AG04449 (cell line): ENCODE results near the gene SPINK4.

Experiments
- CTCF ChIA-PET: fragments of 350-600 bp; formaldehyde crosslinking; extraction: SDS; loops from one replicate; lab custom pipeline; 2021; ENCODE audit warnings: antibody characterized with exemption; lab: Yijun Ruan, JAX
- POLR2A ChIA-PET: fragments of 400-600, 350-600 bp; formaldehyde crosslinking; extraction: SDS; loops from one replicate; lab custom pipeline; 2020; ENCODE audit warnings: antibody characterized with exemption, inconsistent platforms; lab: Yijun Ruan, JAX
- DNase-seq: peaks from one replicate; pipeline ENCODE4 v3.0.0-alpha.2; 2010; ENCODE audit warnings: low read depth, low spot score
- H3K4me3 ChIP-seq: 2 replicates; pipeline ENCODE4 v1.5.1; 2011; ENCODE audit warnings: low read depth, mild to moderate bottlenecking, control low read depth, low read length
- TF ChIP-seq, protein P1 (sequence below): IDR thresholded peaks from one replicate; pipeline ENCODE4 v1.5.1; 2011; ENCODE audit warnings: mild to moderate bottlenecking, moderate library complexity, low read length, control low read depth, inconsistent platforms; ENCODE audit not compliant: insufficient read depth; ENCODE audit errors: missing control alignments

SPINK4 gene

DNA sequence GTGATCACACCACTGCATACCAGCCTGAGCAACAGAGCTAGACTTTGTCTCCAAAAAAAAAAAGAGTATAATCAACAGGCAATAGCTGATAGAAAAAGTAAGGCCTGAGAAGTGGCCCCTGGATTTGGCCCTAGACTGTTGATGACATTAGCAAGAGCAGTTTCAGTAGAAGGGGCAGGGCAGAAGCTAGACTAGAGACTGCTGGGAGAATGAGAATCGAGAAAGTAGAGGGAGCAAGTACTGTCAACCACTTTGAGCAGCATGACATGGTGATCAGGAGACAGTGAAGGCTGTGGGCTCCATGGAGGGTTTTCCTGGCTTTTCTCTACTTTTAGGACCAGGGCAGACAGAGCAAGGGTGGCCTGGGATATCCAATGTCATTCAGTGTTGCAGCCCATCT, 37.9 kb upstream of the SPINK4 start:
- POLR2A ChIA-PET = no interaction called here
- CTCF ChIA-PET = interaction anchor here (0.6 to 1.9 kb wide), 8 partner anchors 12 to 185 kb away, joined by 3 to 14 read pairs (median 3); no protein-coding TSS in a partner anchor
- no peak overlapping the region for H3K4me3 ChIP-seq
- TF ChIP-seq, protein P1, sequence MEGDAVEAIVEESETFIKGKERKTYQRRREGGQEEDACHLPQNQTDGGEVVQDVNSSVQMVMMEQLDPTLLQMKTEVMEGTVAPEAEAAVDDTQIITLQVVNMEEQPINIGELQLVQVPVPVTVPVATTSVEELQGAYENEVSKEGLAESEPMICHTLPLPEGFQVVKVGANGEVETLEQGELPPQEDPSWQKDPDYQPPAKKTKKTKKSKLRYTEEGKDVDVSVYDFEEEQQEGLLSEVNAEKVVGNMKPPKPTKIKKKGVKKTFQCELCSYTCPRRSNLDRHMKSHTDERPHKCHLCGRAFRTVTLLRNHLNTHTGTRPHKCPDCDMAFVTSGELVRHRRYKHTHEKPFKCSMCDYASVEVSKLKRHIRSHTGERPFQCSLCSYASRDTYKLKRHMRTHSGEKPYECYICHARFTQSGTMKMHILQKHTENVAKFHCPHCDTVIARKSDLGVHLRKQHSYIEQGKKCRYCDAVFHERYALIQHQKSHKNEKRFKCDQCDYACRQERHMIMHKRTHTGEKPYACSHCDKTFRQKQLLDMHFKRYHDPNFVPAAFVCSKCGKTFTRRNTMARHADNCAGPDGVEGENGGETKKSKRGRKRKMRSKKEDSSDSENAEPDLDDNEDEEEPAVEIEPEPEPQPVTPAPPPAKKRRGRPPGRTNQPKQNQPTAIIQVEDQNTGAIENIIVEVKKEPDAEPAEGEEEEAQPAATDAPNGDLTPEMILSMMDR = no peak
- no peak for DNase-seq

DNA sequence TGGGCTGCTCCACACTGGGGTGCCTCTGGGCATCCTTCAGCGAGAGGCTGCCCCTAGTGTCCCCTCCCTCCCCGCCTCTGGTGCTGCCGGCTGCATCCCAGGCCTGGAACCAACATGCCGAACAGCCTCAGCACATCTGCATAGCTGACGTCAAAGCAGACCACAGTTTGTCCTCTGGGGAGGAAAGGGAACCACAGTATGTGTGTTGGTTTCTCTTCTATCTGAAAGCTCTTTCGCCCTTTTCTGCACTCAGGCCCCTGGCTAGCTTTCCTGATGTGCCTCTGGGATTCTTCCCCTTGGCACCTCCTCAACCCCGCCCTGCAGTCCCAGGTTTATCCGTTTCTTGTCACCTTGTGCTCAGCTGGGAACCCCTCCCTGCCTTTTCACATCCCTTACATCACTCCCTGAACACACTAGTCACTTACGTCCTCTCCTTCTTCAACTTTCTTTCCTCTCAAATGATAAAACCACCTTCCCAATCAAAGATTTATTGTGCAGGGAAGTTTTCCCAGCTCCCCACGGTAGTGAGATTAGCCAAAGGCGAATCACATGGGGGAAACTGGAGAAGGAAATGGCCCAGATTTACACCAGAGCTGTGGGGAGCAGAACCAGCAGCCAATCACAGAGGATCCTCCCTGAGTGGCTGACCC, 37.3 kb upstream of the SPINK4 start:
- POLR2A ChIA-PET = interaction anchor here (0.6 to 0.7 kb wide), 2 partner anchors 14 to 85 kb away, joined by 3 read pairs; no protein-coding TSS in a partner anchor
- TF ChIP-seq, protein P1 = no peak
- no peak overlapping the region for H3K4me3 ChIP-seq
- CTCF ChIA-PET = interaction anchor here (0.6 to 1.9 kb wide), 6 partner anchors 9 to 185 kb away, joined by 3 to 8 read pairs (median 4); no protein-coding TSS in a partner anchor
- no peak for DNase-seq

DNA sequence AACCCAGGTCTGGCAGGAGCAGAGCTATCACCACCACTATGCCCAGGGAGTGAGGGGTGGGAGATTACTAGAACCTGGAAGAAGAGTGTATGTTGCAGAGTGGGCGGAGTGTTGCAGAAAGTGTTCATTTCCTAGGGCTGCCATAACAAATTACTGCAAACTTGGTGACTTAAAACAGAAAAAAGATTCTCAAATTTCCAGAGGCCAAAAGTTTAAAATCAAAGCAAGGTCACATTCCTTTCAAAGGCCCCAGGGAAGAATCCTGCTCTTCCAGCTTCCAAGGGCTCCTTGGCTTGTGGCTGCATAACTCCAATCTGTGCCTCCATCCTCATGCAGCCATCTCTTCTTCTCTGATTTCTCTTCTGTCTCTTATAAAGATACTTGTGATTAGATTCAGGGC, 30.6 kb upstream of the SPINK4 start:
- no peak overlapping the region for H3K4me3 ChIP-seq
- TF ChIP-seq, protein P1 = no peak
- ChIA-PET CTCF (no interaction called here), POLR2A (no interaction called here)
- DNase-seq = no peak

DNA sequence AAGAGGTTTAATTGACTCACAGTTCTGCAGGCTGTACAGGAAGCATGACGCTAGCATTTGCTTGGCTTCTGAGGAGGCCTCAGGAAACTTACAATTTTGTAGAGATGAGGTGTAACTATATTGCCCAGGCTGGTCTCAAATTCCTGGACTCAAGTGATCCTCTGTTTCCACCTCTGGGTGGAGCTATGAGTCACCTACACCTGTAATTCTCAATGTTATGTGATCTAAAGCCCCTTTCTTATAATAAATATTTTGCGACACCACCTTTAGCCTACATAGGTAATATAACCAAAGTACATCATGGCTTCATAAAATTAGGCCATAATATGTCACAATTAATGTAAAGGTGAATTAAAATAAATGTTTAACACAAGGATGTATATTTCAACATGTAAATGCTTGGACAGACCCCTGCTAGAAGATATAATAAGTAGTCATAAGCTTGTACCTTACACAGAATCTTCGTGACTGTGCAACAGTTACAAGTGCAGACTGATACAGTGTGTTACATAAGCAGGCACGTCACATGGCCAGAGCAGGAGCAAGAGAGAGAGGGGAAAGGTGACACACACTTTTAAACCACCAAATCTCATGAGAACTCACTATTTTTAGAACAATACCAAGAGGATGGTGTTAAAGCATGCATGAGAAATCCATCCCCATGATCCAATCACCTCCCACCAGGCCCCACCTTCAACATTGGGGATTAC, 29.8 kb upstream of the SPINK4 start:
- CTCF ChIA-PET = no interaction called here
- POLR2A ChIA-PET = no interaction called here

DNA sequence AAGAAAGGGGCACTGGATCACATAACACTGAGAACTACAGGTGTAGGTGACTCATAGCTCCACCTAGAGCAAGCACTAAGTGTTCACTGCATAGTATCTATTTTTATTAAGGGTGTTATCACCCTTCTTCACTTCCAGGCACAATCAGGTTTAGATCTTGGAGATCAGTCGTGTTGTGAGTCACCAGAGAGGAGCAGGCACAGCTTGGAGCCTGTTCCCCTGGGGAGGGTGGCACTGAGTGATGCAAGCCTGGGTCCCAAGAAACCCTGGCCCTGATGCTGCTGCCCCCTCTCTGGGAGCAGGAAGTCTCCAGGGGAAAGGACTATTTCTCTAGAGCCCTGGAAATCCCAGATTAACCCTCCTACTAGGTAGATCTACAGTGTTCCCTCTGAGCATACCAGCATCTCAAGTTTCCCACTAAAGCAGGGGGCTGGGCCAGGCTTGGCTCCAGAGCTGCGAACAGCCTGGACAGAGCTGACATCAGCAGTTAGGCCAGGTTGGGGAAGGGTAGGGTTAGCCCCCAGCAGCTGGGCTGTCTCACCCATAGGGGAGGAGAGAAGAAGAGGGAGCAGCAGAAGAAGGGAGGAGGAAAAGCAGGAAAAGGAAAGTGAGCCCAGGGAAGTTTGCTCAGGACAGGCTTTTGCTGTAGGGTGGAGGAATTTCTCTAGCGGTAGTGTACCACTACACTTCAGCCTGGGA, 28.1 kb upstream of the SPINK4 start:
- DNase-seq = no peak
- no peak overlapping the region for H3K4me3 ChIP-seq
- ChIA-PET CTCF (interaction anchor here (1.0 to 3.8 kb wide), 4 partner anchors 9 to 132 kb away, joined by 3 to 14 read pairs (median 8); no protein-coding TSS in a partner anchor), POLR2A (no interaction called here)
- TF ChIP-seq, protein P1 = no peak

More for the DNA sequence above, 29.8 kb upstream of the SPINK4 start:
- TF ChIP-seq, protein P1 = no peak
- H3K4me3 ChIP-seq = no peak overlapping the region
- DNase-seq = no peak
